ENCODE results near the gene CD300LF. TPM values are rescaled to one million over a fixed set of nuclear protein-coding genes. Genes with fewer than 3 reads are reported as not detected.

Gene CD300LF
- total and polyA plus RNA-seq, 10 of the 15 experiments (the other 5 are each of a cell fraction or from before 2014, with no cell fraction given): 0.15 TPM; not detected in 9

GRCh38 chr17:74702116-74702871, 10.4 kb downstream of the CD300LF start:
- FAIRE-seq (no peak), ATAC-seq (no peak), DNase-seq (ENCODE audit: low read depth, low spot score) (no peak)
- Histone ChIP-seq H2AFZ (ENCODE audit: control insufficient read depth, low read depth, low read length) (no peak overlapping the region), H3K4me3 (no peak overlapping the region), H4K20me1 (ENCODE audit: control insufficient read depth, insufficient read depth) (no peaks in the 10 kb centered on the region), H3K4me2 (ENCODE audit: control insufficient read depth, insufficient read depth) (no peak overlapping the region), H3K36me3 (ENCODE audit: control insufficient read depth in 2 of 2, insufficient read depth in 2 of 2, low read length in 1 of 2) (no peaks in the 10 kb centered on the region), H3K79me2 (ENCODE audit: control insufficient read depth, insufficient read depth, low read length) (no peaks in the 10 kb centered on the region), H3K9me3 (replicated peaks; ENCODE audit: control insufficient read depth, insufficient read depth, low read length) (no peaks in the 10 kb centered on the region), H3K27ac (ENCODE audit: control insufficient read depth, insufficient read depth) (no peak overlapping the region), H3K4me1 (ENCODE audit: control insufficient read depth, insufficient read depth, low read length) (peaks cover 9% of the 10 kb centered on the region), H3K9ac (ENCODE audit: control insufficient read depth, insufficient read depth, low read length) (no peak overlapping the region), H3K27me3 (replicated peaks in 1 of 2; ENCODE audit: control insufficient read depth in 2 of 2, insufficient read depth in 2 of 2, low read length in 1 of 2) (peaks cover 0 to 2% of the 10 kb centered on the region in 2 experiments; a peak in 2 of 4 replicates)
- intact Hi-C loops (cut with micrococcal nuclease; ENCODE audit: unreplicated experiment): no loop called here
- ChIA-PET RAD21 (ENCODE audit: unreplicated experiment) (no interaction called here), CTCF (interaction anchor here (2.7 kb wide), 1 partner anchor 44 kb away, joined by 9 read pairs; no protein-coding TSS in a partner anchor), POLR2A (no interaction called here), SMC1A (ENCODE audit: uncharacterized antibody, unreplicated experiment) (interaction anchor here (1.5 to 2.1 kb wide), 2 partner anchors 9 to 36 kb away, joined by 3 to 5 read pairs; no protein-coding TSS in a partner anchor)
- BruUV-seq (replicated peaks): no TSS peak
- WGBS (ENCODE audit: insufficient coverage, insufficient replicate concordance, low lambda C conversion rate, missing lambda C conversion rate): 42% methylated on average over 9 of the region's 9 CpGs
- in situ Hi-C loops (cut with MboI): no loop called here
- no peak for TF ChIP-seq NR2F1 (conservative IDR thresholded peaks at IDR 0.05)
- TF ChIP-seq MYC (IDR thresholded peaks at IDR 0.05; ENCODE audit: insufficient read depth, insufficient read length, insufficient replicate concordance, low read length, severe bottlenecking): no peak
- no peak for TF ChIP-seq IRF3 (IDR thresholded peaks at IDR 0.05)
- no peak for TF ChIP-seq NFYB (IDR thresholded peaks at IDR 0.05; ENCODE audit: insufficient read depth, low read depth, low read length)

GRCh38 chr17:74699236-74699635, 13.5 kb downstream of the CD300LF start:
- BruUV-seq (replicated peaks): no TSS peak
- H3K4me1 ChIP-seq (ENCODE audit: control insufficient read depth, insufficient read depth, low read length): peaks cover 19% of the 10 kb centered on the region
- RAD21 ChIA-PET (ENCODE audit: unreplicated experiment): no interaction called here
- WGBS (ENCODE audit: insufficient coverage, insufficient replicate concordance, low lambda C conversion rate, missing lambda C conversion rate): 63% methylated on average over 9 of the region's 9 CpGs
- H3K79me2 ChIP-seq (ENCODE audit: control insufficient read depth, insufficient read depth, low read length): no peaks in the 10 kb centered on the region
- no peak overlapping the region for H3K4me2 ChIP-seq (ENCODE audit: control insufficient read depth, insufficient read depth)
- no peak overlapping the region for H2AFZ ChIP-seq (ENCODE audit: control insufficient read depth, low read depth, low read length)
- no peaks in the 10 kb centered on the region for H3K36me3 ChIP-seq (ENCODE audit: control insufficient read depth in 2 of 2, insufficient read depth in 2 of 2, low read length in 1 of 2)
- H3K9ac ChIP-seq (ENCODE audit: control insufficient read depth, insufficient read depth, low read length): no peak overlapping the region
- CTCF ChIA-PET: no interaction called here
- DNase-seq (ENCODE audit: low read depth, low spot score): no peak
- POLR2A ChIA-PET: no interaction called here
- peaks cover 0 to 2% of the 10 kb centered on the region in 2 experiments; a peak in 2 of 4 replicates for H3K27me3 ChIP-seq (replicated peaks in 1 of 2; ENCODE audit: control insufficient read depth in 2 of 2, insufficient read depth in 2 of 2, low read length in 1 of 2)
- no peak for FAIRE-seq
- H3K4me3 ChIP-seq: no peak overlapping the region
- ATAC-seq: no peak
- no peaks in the 10 kb centered on the region for H4K20me1 ChIP-seq (ENCODE audit: control insufficient read depth, insufficient read depth)
- intact Hi-C loops (cut with micrococcal nuclease; ENCODE audit: unreplicated experiment) (no loop called here), in situ Hi-C loops (cut with MboI) (no loop called here)
- H3K27ac ChIP-seq (ENCODE audit: control insufficient read depth, insufficient read depth): no peak overlapping the region
- SMC1A ChIA-PET (ENCODE audit: uncharacterized antibody, unreplicated experiment): no interaction called here
- H3K9me3 ChIP-seq (replicated peaks; ENCODE audit: control insufficient read depth, insufficient read depth, low read length): no peaks in the 10 kb centered on the region
- TF ChIP-seq SMC3 (IDR thresholded peaks at IDR 0.05; ENCODE audit: borderline replicate concordance, low read length) (no peak), EP300 (IDR thresholded peaks at IDR 0.05; ENCODE audit: borderline replicate concordance in 1 of 2, control insufficient read depth in 1 of 2, low read depth in 2 of 2, low read length in 2 of 2) (no peak), ZNF592 (IDR thresholded peaks at IDR 0.05) (no peak), ELK1 (IDR thresholded peaks at IDR 0.05; ENCODE audit: low read depth, low read length) (no peak), NR2F1 (conservative IDR thresholded peaks at IDR 0.05) (no peak), HDAC2 (IDR thresholded peaks at IDR 0.05) (no peak), YBX1 (IDR thresholded peaks at IDR 0.05) (no peak)
